Transverse colon (tissue), 4 donors: ENCODE measurements around the gene CSH2. TPM values are rescaled to one million over a fixed set of nuclear protein-coding genes. Genes with fewer than 3 reads are reported as not detected.
"Not testable (repeated sequence)": the region's sequence is repeated elsewhere in the genome, so short reads cannot be mapped to it uniquely, and the experiment has no call there.

Source experiments
- DNase-seq: peaks from one replicate; pipeline ENCODE4 v3.0.0-alpha.2; 2019
- H3K27ac ChIP-seq, 4 donors: fragments of 200-600 bp; sonication (generic); 2 replicates each; pipeline ENCODE4 v1.5.1; 2016 to 2018; ENCODE audit warnings: inconsistent platforms in 4 of 4
- H3K27me3 ChIP-seq: fragments of 200-600 bp; sonication (generic); 2 replicates; pipeline ENCODE4 v1.5.1; 2017; ENCODE audit warnings: inconsistent platforms
- H3K36me3 ChIP-seq, 4 donors: fragments of 200-600 bp; sonication (generic); 2 replicates each; pipeline ENCODE4 v1.5.1; 2017 to 2019; ENCODE audit warnings: inconsistent platforms in 4 of 4
- H3K4me1 ChIP-seq, 4 donors: fragments of 200-600 bp; sonication (generic); 2 replicates each; pipeline ENCODE4 v1.5.1; 2017 to 2020; ENCODE audit warnings: inconsistent platforms in 4 of 4
- H3K4me3 ChIP-seq, 4 donors: fragments of 200-600 bp; sonication (generic); 1 replicate in 1 of 4; 2 replicates in 3 of 4; pipeline versions ENCODE4 v1.5.1 to v1.6.1; 2017 to 2019; ENCODE audit warnings: inconsistent platforms in 4 of 4
- H3K9me3 ChIP-seq, 2 donors: fragments of 200-600 bp; sonication (generic); 2 replicates each; pipeline ENCODE4 v1.5.1; 2017 to 2019; ENCODE audit warnings: inconsistent platforms in 2 of 2
- EP300 ChIP-seq: sonication (generic); formaldehyde crosslinking; IDR thresholded peaks from one replicate; pipeline ENCODE4 v1.6.1; 2017; ENCODE audit warnings: antibody characterized with exemption, low read depth
- POLR2A ChIP-seq: fragments of 450-650 bp; IDR thresholded peaks from one replicate; pipeline ENCODE4 v1.6.1; 2016; ENCODE audit warnings: antibody characterized with exemption, mild to moderate bottlenecking, moderate library complexity
- POLR2AphosphoS5 ChIP-seq, 3 donors: sonication (generic); formaldehyde crosslinking; IDR thresholded peaks; one replicate each; pipeline ENCODE4 v1.6.1; 2016; ENCODE audit warnings: antibody characterized with exemption in 3 of 3
- WGBS, 2 donors: methylation state at CpG; one replicate each; pipeline ENCODE4 v1.1.5; 2018; ENCODE audit warnings: low coverage in 1 of 2; 5-methylcytosine and 5-hydroxymethylcytosine counted together
- in situ Hi-C, 4 donors: fragments of 200-750 bp; cut with MboI; loops; one replicate each; pipeline versions ENCODE4 v1.15.0 to v1.15.1; 2017; ENCODE audit warnings: low sequenced_read_pairs in 3 of 4, low pct_ligation_motif_present in 1 of 4, low pct_unique_long_range_greater_than_20kb in 1 of 4
- intact Hi-C: fragments of 100-400 bp; cut with DNase I; formaldehyde crosslinking; loops from one replicate; pipeline ENCODE4 v1.15.1; 2023; ENCODE audit warnings: low total_unique reads
- total RNA-seq, 4 donors: library from RNA; depleted of rRNA; stranded (reverse); fragments of >200 nt; gene quantifications; one replicate each; pipeline ENCODE4 v1.1.0, GENCODE V29; 2016
- TF ChIP-seq, protein P1 (sequence below), 5 experiments: fragments of 200-600 bp in 3 of 5; fragments of 450-650 bp in 2 of 5; sonication (generic) in 3 of 5; IDR thresholded peaks; 1 replicate in 2 of 5; 2 replicates in 3 of 5; pipeline ENCODE4 v1.5.1; 2016 to 2017; ENCODE audit warnings: antibody characterized with exemption in 5 of 5, inconsistent platforms in 3 of 5, mild to moderate bottlenecking in 2 of 5, moderate library complexity in 1 of 5

The CSH2 gene
- total RNA-seq, 4 donors from 2014 or later: not detected

DNA sequence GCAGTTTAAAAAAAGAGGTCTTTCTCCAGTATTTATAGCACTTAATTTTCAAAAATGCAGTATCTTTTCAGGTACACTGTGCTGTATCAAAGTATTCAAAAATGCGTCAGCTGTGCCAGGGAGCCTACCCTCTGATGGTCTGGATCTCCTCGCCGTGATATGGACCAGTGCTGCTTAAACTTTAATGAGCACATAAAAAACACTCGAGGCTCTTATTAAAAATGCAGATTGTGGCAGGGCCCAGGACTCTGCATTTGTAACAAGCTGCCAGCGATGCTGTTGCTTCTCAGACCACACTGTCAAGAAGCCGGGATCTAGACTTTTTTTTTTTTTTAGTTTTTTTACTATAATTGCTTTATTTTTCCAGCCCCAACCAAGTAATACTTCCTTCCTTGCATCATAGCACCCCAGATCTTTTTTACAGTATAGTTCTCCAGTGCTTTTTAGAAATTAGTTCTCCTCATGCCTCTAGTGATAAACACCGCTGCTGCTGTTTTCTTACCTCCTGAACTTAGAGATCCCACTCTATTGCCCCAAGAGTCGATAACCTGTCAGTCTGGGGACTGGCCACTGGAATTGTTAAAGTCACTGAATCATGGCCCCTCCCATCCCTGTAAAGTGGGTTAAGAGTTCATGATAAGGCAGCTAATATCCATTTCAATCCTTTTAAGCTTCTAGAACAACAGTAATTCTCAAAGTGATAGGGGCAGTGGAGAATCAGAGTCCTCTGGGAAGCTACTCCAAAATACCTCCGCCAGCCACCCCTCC is 29.4 kb downstream of the CSH2 start:
- Histone ChIP-seq H3K27me3 (no peaks in the 10 kb centered on the region), H3K27ac (peak overlapping the region; percentile 96 to 99 (median 97)), H3K36me3 (no peaks in the 10 kb centered on the region), H3K9me3 (no peaks in the 10 kb centered on the region), H3K4me1 (peaks cover 20 to 39% (median 38%) of the 10 kb centered on the region in 4 donors), H3K4me3 (peak overlapping the region in 2 of 4 donors; percentile 86 to 99)
- DNase-seq: no peak
- intact Hi-C loops: loop anchor here (10.0 kb wide), 1 partner anchor 69 kb away; the partner anchor contains the start of genes CCDC47 and DDX42
- WGBS, 2 donors: 65 to 72% methylated on average over 8 to 9 of the region's 9 CpGs
- in situ Hi-C loops: no loop called here
- peak in 1 of 3 donors; percentile 59 for TF ChIP-seq POLR2AphosphoS5 (IDR thresholded peaks at IDR 0.05)
- TF ChIP-seq, protein P1, sequence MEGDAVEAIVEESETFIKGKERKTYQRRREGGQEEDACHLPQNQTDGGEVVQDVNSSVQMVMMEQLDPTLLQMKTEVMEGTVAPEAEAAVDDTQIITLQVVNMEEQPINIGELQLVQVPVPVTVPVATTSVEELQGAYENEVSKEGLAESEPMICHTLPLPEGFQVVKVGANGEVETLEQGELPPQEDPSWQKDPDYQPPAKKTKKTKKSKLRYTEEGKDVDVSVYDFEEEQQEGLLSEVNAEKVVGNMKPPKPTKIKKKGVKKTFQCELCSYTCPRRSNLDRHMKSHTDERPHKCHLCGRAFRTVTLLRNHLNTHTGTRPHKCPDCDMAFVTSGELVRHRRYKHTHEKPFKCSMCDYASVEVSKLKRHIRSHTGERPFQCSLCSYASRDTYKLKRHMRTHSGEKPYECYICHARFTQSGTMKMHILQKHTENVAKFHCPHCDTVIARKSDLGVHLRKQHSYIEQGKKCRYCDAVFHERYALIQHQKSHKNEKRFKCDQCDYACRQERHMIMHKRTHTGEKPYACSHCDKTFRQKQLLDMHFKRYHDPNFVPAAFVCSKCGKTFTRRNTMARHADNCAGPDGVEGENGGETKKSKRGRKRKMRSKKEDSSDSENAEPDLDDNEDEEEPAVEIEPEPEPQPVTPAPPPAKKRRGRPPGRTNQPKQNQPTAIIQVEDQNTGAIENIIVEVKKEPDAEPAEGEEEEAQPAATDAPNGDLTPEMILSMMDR (IDR thresholded peaks at IDR 0.05): no peak

- peak; percentile 45 for DNase-seq
- H3K27ac ChIP-seq: peak overlapping the region; percentile 96 to 99 (median 97)
- H3K27me3 ChIP-seq, in situ Hi-C loops, H3K36me3 ChIP-seq, H3K9me3 ChIP-seq: not testable (repeated sequence)
- 8% methylated on average over 19 of the region's 19 CpGs; no CpG with 5 or more reads in 1 of the 2 donors for WGBS, 2 donors
- TF ChIP-seq POLR2AphosphoS5 (IDR thresholded peaks at IDR 0.05): peak in 1 of 3 donors; percentile 9
- intact Hi-C loops: loop anchor here (10.0 kb wide), 1 partner anchor 69 kb away; the partner anchor contains the start of genes CCDC47 and DDX42
- H3K4me1 ChIP-seq: peaks cover 20 to 41% (median 39%) of the 10 kb centered on the region in 4 donors
- peak overlapping the region; percentile 9 to 99 (median 90) for H3K4me3 ChIP-seq
These were observed 30.0 kb downstream of the CSH2 start for GRCh38 chr17:63843387-63843888.

GRCh38 chr17:63842540-63843386 is 30.7 kb downstream of the CSH2 start, which contains the start of gene SMARCD2:
SMARCD2 (minus strand) TSS chr17:63842685; CDS start chr17:63842674, 11 bp downstream.
- in situ Hi-C loops (no loop called here), intact Hi-C loops (loop anchor here (10.0 kb wide), 1 partner anchor 68 kb away; the partner anchor contains the start of genes CCDC47 and DDX42)
- H3K27ac ChIP-seq: peak within 1 kb of the TSS; percentile 96 to 99 (median 97)
- no peaks in the 10 kb centered on the region for H3K27me3 ChIP-seq
- peaks cover 26 to 47% (median 42%) of the 10 kb centered on the region in 4 donors for H3K4me1 ChIP-seq
- peak; percentile 66 to 83 (median 68) for TF ChIP-seq POLR2AphosphoS5 (IDR thresholded peaks at IDR 0.05)
- no peak for TF ChIP-seq EP300
- peak; percentile 58 for TF ChIP-seq POLR2A
- no peaks in the 10 kb centered on the region for H3K36me3 ChIP-seq
- DNase-seq: peak; percentile 99
- peak within 1 kb of the TSS; percentile 76 to 99 (median 90) for H3K4me3 ChIP-seq
- no peaks in the 10 kb centered on the region for H3K9me3 ChIP-seq
- WGBS, 2 donors: 0% methylated on average over 82 of the region's 92 CpGs; no CpG with 5 or more reads in 1 of the 2 donors

DNA sequence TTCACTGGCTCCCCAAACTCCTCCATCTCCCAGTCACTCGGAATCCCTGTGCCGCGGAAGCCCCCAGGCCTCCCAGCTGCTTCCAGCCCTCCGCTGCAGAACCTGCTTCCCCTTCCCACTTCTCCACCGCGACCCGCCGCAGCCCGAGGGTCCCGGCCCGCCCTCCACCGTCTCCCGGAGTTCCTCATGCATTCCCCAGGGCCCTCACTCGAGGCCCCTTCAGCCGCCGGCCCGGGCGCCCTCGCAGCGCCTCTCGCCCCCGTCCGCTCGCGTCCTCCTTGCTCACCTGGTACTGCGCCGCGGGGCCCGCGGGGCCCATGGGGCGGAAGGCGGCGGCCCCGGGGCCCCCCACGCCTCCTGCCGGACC is 31.3 kb downstream of the CSH2 start:
- intact Hi-C loops: loop anchor here (10.0 kb wide), 1 partner anchor 67 kb away; the partner anchor contains the start of genes CCDC47 and DDX42
- WGBS, 2 donors: 0 to 1% methylated on average over 9 to 25 of the region's 36 CpGs

More for the DNA sequence above, 31.3 kb downstream of the CSH2 start:
- DNase-seq: no peak
- Histone ChIP-seq H3K9me3 (no peaks in the 10 kb centered on the region), H3K36me3 (no peaks in the 10 kb centered on the region), H3K27ac (peak overlapping the region; percentile 96 to 99 (median 97)), H3K4me1 (peaks cover 29 to 53% (median 48%) of the 10 kb centered on the region in 4 donors), H3K4me3 (peak overlapping the region; percentile 76 to 99 (median 90)), H3K27me3 (no peaks in the 10 kb centered on the region)
- TF ChIP-seq POLR2A (no peak), EP300 (no peak), POLR2AphosphoS5 (IDR thresholded peaks at IDR 0.05) (no peak)
- TF ChIP-seq, protein P1 (IDR thresholded peaks at IDR 0.05): no peak
- in situ Hi-C loops: no loop called here
